ENCODE measurements around the gene PRAC2.
"Not testable (repeated sequence)": the region's sequence is repeated elsewhere in the genome, so short reads cannot be mapped to it uniquely, and the experiment has no call there.

Gene PRAC2

GRCh38 chr17:48711128-48711527 lies 11.9 kb upstream of the PRAC2 start:
- no peak overlapping the region for H3K4me3 ChIP-seq (ENCODE audit: low read depth in 1 of 2, low read length in 2 of 2)
- no peaks in the 10 kb centered on the region for H3K4me1 ChIP-seq (ENCODE audit: insufficient read depth, low read length)
- peaks cover 3 to 35% of the 10 kb centered on the region in 2 donors for H3K27me3 ChIP-seq (ENCODE audit: control insufficient read depth in 1 of 2, insufficient read depth in 2 of 2, low read length in 2 of 2)
- no peaks in the 10 kb centered on the region for H3K36me3 ChIP-seq (ENCODE audit: insufficient read depth, low read length)
- H3K27ac ChIP-seq (ENCODE audit: low read depth, low read length): no peak overlapping the region
- no peaks in the 10 kb centered on the region for H3K9me3 ChIP-seq (ENCODE audit: low read length)
- no peak overlapping the region for H3K9ac ChIP-seq (ENCODE audit: low read length)

DNA sequence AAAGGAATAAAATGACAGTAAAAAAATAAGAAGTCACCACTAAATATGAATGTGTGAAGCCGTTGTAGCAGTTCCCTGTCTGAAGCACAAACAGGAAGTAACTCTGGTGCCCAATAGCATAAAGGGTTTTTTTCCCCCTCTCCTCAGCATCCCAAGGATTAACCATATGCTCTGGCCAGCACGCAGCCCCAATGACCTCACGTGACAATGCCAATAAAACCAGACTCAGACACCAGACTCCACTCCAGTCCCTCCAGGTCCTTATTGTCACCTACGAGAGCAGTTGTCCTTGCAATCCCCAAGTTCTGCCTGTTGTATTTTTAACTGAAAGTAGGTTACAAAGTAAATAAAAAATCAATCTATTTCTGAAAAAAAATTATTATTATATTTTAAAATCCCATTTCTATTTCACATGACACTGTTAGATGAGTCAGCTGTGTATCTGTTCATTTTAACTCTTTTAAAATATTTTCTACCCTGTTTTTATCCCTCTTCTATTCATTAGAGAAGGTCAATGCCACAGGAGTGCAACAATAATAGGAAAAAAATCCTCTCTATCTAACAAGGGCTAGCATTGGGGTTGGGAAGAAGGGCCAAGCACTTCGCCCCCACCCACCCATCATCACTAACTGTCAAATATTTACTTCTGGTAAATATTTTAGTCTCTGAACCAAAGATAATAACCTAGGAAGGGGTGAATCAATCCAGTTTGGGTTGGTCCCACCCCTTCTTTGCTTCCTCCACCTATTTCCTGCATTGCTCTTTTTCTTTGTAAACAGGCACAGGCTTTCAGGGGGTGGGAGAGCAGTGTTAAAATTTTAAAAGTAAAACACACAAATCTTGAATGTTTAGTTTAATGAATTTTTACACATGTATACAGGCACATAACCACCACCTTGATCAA lies 7.2 kb upstream of the PRAC2 start:
- Histone ChIP-seq H3K4me3 (ENCODE audit: low read depth in 1 of 2, low read length in 2 of 2) (no peak overlapping the region), H3K36me3 (ENCODE audit: insufficient read depth, low read length) (no peaks in the 10 kb centered on the region), H3K9ac (ENCODE audit: low read length) (no peak overlapping the region), H3K27ac (ENCODE audit: low read depth, low read length) (no peak overlapping the region), H3K9me3 (ENCODE audit: low read length) (no peaks in the 10 kb centered on the region), H3K27me3 (ENCODE audit: control insufficient read depth in 1 of 2, insufficient read depth in 2 of 2, low read length in 2 of 2) (peaks cover 47 to 76% of the 10 kb centered on the region in 2 donors), H3K4me1 (ENCODE audit: insufficient read depth, low read length) (peaks cover 12% of the 10 kb centered on the region)

- H3K9me3 ChIP-seq (ENCODE audit: low read length); H3K36me3 ChIP-seq (ENCODE audit: insufficient read depth, low read length): not testable (repeated sequence)
- peaks cover 55 to 84% of the 10 kb centered on the region in 2 donors for H3K27me3 ChIP-seq (ENCODE audit: control insufficient read depth in 1 of 2, insufficient read depth in 2 of 2, low read length in 2 of 2)
These were observed 6.4 kb upstream of the PRAC2 start for GRCh38 chr17:48716549-48716948.

GRCh38 chr17:48717367-48718226 lies 5.4 kb upstream of the PRAC2 start:
- Histone ChIP-seq H3K9ac (ENCODE audit: low read length) (no peak overlapping the region), H3K9me3 (ENCODE audit: low read length) (no peaks in the 10 kb centered on the region), H3K4me3 (ENCODE audit: low read depth in 1 of 2, low read length in 2 of 2) (no peak overlapping the region), H3K4me1 (ENCODE audit: insufficient read depth, low read length) (peaks cover 12% of the 10 kb centered on the region), H3K36me3 (ENCODE audit: insufficient read depth, low read length) (no peaks in the 10 kb centered on the region), H3K27ac (ENCODE audit: low read depth, low read length) (no peak overlapping the region), H3K27me3 (ENCODE audit: control insufficient read depth in 1 of 2, insufficient read depth in 2 of 2, low read length in 2 of 2) (peaks cover 63 to 87% of the 10 kb centered on the region in 2 donors)

More at GRCh38 chr17:48716549-48716948, 6.4 kb upstream of the PRAC2 start:
- not testable (repeated sequence) for H3K27ac ChIP-seq (ENCODE audit: low read depth, low read length); H3K4me3 ChIP-seq (ENCODE audit: low read depth in 1 of 2, low read length in 2 of 2); H3K9ac ChIP-seq (ENCODE audit: low read length)
- peaks cover 12% of the 10 kb centered on the region for H3K4me1 ChIP-seq (ENCODE audit: insufficient read depth, low read length)

- peaks cover 70 to 87% of the 10 kb centered on the region in 2 donors for H3K27me3 ChIP-seq (ENCODE audit: control insufficient read depth in 1 of 2, insufficient read depth in 2 of 2, low read length in 2 of 2)
- no peak overlapping the region for H3K27ac ChIP-seq (ENCODE audit: low read depth, low read length)
- no peak overlapping the region for H3K9ac ChIP-seq (ENCODE audit: low read length)
- H3K36me3 ChIP-seq (ENCODE audit: insufficient read depth, low read length): no peaks in the 10 kb centered on the region
- H3K4me3 ChIP-seq (ENCODE audit: low read depth in 1 of 2, low read length in 2 of 2): no peak overlapping the region
- no peaks in the 10 kb centered on the region for H3K9me3 ChIP-seq (ENCODE audit: low read length)
- H3K4me1 ChIP-seq (ENCODE audit: insufficient read depth, low read length): peaks cover 12% of the 10 kb centered on the region
These were observed 4.7 kb upstream of the PRAC2 start for GRCh38 chr17:48718227-48718760.

DNA sequence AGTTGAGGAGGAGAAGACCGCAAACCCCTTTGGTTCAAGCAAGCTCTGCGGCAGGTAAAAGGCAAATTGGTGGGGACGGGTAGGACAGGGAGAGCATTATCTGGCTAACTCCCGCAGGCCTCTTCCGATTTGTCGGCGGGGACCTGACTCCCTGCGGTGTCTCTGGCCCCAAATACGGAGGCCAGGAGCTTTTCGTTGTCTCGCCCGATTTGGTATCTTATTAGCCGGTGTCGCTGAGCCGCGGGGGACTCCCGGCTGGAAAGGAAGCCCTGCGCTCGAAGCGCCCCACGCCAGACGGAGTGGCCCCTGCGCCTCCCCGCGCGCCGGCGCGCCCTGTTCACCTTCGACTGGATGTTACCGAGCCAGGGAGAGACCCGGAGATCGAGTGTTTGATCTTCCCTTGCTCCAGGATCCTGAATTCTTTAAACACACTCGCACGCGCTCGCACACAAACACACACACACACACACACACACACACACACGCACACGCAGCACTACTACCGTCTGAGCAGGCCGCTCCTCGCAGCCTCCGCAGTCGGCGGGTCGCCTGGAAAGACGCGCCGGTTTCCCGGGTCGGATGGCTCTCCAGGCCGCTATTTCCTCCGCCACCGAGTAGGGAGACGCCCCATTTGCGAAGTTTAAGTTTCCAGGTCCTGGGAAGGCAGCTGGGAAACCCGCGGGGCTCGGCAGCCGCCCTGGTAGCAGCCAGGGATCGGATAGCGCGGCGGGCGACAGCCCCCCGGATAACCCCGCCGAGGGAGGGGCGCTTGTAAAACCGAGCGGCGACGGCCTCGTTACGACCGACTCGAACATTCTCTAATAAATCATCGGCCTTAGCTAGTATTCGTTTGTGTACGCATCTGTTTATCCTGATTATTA lies 4.0 kb upstream of the PRAC2 start:
- Histone ChIP-seq H3K4me3 (ENCODE audit: low read depth in 1 of 2, low read length in 2 of 2) (no peak overlapping the region), H3K9ac (ENCODE audit: low read length) (no peak overlapping the region), H3K4me1 (ENCODE audit: insufficient read depth, low read length) (peaks cover 19% of the 10 kb centered on the region), H3K9me3 (ENCODE audit: low read length) (no peaks in the 10 kb centered on the region), H3K27ac (ENCODE audit: low read depth, low read length) (no peak overlapping the region), H3K27me3 (ENCODE audit: control insufficient read depth in 1 of 2, insufficient read depth in 2 of 2, low read length in 2 of 2) (peaks cover 77 to 87% of the 10 kb centered on the region in 2 donors), H3K36me3 (ENCODE audit: insufficient read depth, low read length) (no peaks in the 10 kb centered on the region)

GRCh38 chr17:48719642-48720265 lies 3.2 kb upstream of the PRAC2 start:
- Histone ChIP-seq H3K27me3 (ENCODE audit: control insufficient read depth in 1 of 2, insufficient read depth in 2 of 2, low read length in 2 of 2) (peaks cover 80 to 88% of the 10 kb centered on the region in 2 donors), H3K27ac (ENCODE audit: low read depth, low read length) (no peak overlapping the region), H3K4me1 (ENCODE audit: insufficient read depth, low read length) (peaks cover 25% of the 10 kb centered on the region), H3K9ac (ENCODE audit: low read length) (no peak overlapping the region), H3K36me3 (ENCODE audit: insufficient read depth, low read length) (no peaks in the 10 kb centered on the region), H3K9me3 (ENCODE audit: low read length) (no peaks in the 10 kb centered on the region), H3K4me3 (ENCODE audit: low read depth in 1 of 2, low read length in 2 of 2) (no peak overlapping the region)

DNA sequence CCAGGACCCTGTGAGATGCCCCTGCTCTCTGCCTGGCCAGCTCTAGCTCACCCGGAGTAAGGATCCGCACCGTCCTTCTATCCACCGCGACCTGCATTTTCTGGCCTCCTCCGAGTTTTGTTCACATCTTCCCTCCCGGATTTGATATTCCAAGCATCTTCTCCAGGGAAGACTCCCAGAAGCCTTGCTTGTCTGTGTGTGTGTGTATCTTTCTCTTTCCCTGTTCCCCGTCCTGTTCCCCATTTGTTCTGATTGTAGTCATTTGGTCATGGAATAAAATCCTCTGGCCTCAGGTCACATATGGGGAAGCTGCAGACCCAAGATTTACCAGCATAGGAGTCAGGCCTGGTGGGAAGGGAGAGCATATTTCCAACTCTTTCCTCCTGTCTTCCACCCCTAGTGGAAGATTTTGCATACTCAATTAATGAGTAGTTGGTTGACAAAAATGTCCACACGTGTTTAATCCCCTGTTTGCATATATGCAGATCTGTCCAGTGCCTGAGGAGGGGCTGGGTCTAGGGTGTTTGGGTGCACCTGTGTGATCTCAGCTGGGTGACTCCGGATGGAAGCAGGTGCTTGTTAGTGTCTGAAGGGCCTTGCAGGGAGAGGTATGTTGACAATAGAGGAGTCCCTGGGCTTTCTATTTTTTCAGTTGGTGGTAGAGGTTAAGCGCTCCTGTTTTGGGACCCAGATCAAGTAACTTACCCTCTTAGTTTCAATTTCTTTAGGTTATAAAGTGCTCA lies 2.5 kb upstream of the PRAC2 start:
- no peaks in the 10 kb centered on the region for H3K36me3 ChIP-seq (ENCODE audit: insufficient read depth, low read length)
- no peaks in the 10 kb centered on the region for H3K9me3 ChIP-seq (ENCODE audit: low read length)
- H3K9ac ChIP-seq (ENCODE audit: low read length): no peak overlapping the region
- H3K4me3 ChIP-seq (ENCODE audit: low read depth in 1 of 2, low read length in 2 of 2): no peak overlapping the region
- no peak overlapping the region for H3K27ac ChIP-seq (ENCODE audit: low read depth, low read length)
- H3K4me1 ChIP-seq (ENCODE audit: insufficient read depth, low read length): peaks cover 30% of the 10 kb centered on the region
- H3K27me3 ChIP-seq (ENCODE audit: control insufficient read depth in 1 of 2, insufficient read depth in 2 of 2, low read length in 2 of 2): peaks cover 87 to 93% of the 10 kb centered on the region in 2 donors

DNA sequence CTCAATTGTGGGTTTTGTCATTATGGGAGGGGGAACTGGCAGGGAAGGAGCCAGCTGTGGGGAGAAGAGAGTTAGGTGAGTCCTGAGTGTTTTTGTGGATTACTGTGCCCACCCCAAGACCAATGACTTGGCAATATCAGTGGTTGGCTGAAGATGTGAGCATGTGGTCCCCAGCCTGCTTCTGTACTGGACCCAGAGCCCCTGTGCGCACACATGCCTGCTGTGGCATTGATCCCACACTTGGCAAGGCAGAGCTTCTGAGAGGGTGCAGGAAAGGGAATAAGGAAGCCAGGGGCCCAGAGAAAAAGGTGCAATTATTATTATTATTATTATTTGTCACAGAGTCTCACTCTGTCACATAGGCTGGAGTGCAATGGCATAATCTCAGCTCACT lies 2.0 kb upstream of the PRAC2 start:
- H3K27ac ChIP-seq (ENCODE audit: low read depth, low read length): no peak overlapping the region
- no peaks in the 10 kb centered on the region for H3K36me3 ChIP-seq (ENCODE audit: insufficient read depth, low read length)
- peaks cover 30% of the 10 kb centered on the region for H3K4me1 ChIP-seq (ENCODE audit: insufficient read depth, low read length)
- H3K4me3 ChIP-seq (ENCODE audit: low read depth in 1 of 2, low read length in 2 of 2): no peak overlapping the region
- H3K9me3 ChIP-seq (ENCODE audit: low read length): no peaks in the 10 kb centered on the region
- peaks cover 91 to 95% of the 10 kb centered on the region in 2 donors for H3K27me3 ChIP-seq (ENCODE audit: control insufficient read depth in 1 of 2, insufficient read depth in 2 of 2, low read length in 2 of 2)
- H3K9ac ChIP-seq (ENCODE audit: low read length): no peak overlapping the region
